Colon (tissue), 2 donors: ENCODE data around the gene CEP85.

Source experiments
- FAIRE-seq: peaks from 2 replicates; lab custom pipeline; 2012; peaks lifted over from hg19 to GRCh38; lab: Jason Lieb, UNC
- donor health status: control.
- donor health status: control.

Gene CEP85

GRCh38 chr1:26233903-26234643 is at the start of gene CEP85:
Gene CEP85 (plus strand): TSS chr1:26234200. CDS start chr1:26239784, 5,584 bp downstream.
- FAIRE-seq = peak; percentile 72

- FAIRE-seq = no peak
These were observed 49.1 kb upstream of the CEP85 start for GRCh38 chr1:26184883-26185282.

- no peak for FAIRE-seq
These were observed 46.1 kb upstream of the CEP85 start for GRCh38 chr1:26187882-26188281.

GRCh38 chr1:26188477-26188876 is 45.5 kb upstream of the CEP85 start:
- FAIRE-seq = no peak

GRCh38 chr1:26189331-26189730 is 44.7 kb upstream of the CEP85 start:
- no peak for FAIRE-seq

GRCh38 chr1:26189751-26190275 is 44.2 kb upstream of the CEP85 start:
- FAIRE-seq = no peak

- FAIRE-seq = no peak
These were observed 43.5 kb upstream of the CEP85 start, which contains the start of gene CATSPER4 for GRCh38 chr1:26190373-26190987. Gene CATSPER4 (plus strand): TSS chr1:26190602. CDS start chr1:26190628, 26 bp downstream.

- FAIRE-seq = no peak
These were observed 42.3 kb upstream of the CEP85 start for GRCh38 chr1:26191739-26192138.

GRCh38 chr1:26195805-26196204 is 38.2 kb upstream of the CEP85 start:
- no peak for FAIRE-seq

- no peak for FAIRE-seq
These were observed 36.7 kb upstream of the CEP85 start for GRCh38 chr1:26197301-26197700.

GRCh38 chr1:26197813-26198212 is 36.2 kb upstream of the CEP85 start:
- no peak for FAIRE-seq

- FAIRE-seq = no peak
These were observed 33.6 kb upstream of the CEP85 start for GRCh38 chr1:26200413-26200812.

GRCh38 chr1:26203642-26204318 is 30.2 kb upstream of the CEP85 start:
- FAIRE-seq = no peak

GRCh38 chr1:26210147-26210870 is 23.7 kb upstream of the CEP85 start:
- FAIRE-seq = no peak

- FAIRE-seq = no peak
These were observed 21.3 kb upstream of the CEP85 start for GRCh38 chr1:26212726-26213125.

GRCh38 chr1:26213335-26213905 is 20.6 kb upstream of the CEP85 start:
- no peak for FAIRE-seq

- FAIRE-seq = no peak
These were observed 18.8 kb upstream of the CEP85 start for GRCh38 chr1:26215246-26215645.

- no peak for FAIRE-seq
These were observed 15.0 kb upstream of the CEP85 start for GRCh38 chr1:26218906-26219494.

GRCh38 chr1:26220199-26220912 is 13.6 kb upstream of the CEP85 start:
- FAIRE-seq = no peak

GRCh38 chr1:26221094-26221493 is 12.9 kb upstream of the CEP85 start:
- no peak for FAIRE-seq

GRCh38 chr1:26224606-26225005 is 9.4 kb upstream of the CEP85 start:
- no peak for FAIRE-seq
